Panc1 (cell line): ENCODE measurements around the gene MAPKAP1. TPM values are rescaled to one million over a fixed set of nuclear protein-coding genes. Genes with fewer than 3 reads are reported as not detected.

Source experiments
- ATAC-seq: fragments of 200-7000 bp; cut with Tn5 transposase; 2 replicates; pipeline ENCODE4 v1.9.1; 2020; ENCODE audit warnings: mild to moderate bottlenecking, moderate library complexity
- BruUV-seq: library from RNA; stranded (reverse); fragments of 400-500 nt; replicated peaks from 2 replicates; lab custom pipeline; 2021; lab: Mats Ljungman, UMichigan
- CTCF ChIA-PET: fragments of 300-600 bp; sonication (Branson Sonifier 250); formaldehyde crosslinking; loops from one replicate; lab custom pipeline; 2022; ENCODE audit warnings: antibody characterized with exemption; lab: Charles Lee
- POLR2A ChIA-PET: fragments of 300-600 bp; sonication (Branson Sonifier 250); formaldehyde crosslinking; loops from one replicate; lab custom pipeline; 2022; ENCODE audit warnings: antibody characterized with exemption; lab: Charles Lee
- DNase-seq: peaks from one replicate; pipeline ENCODE4 v3.0.0-alpha.2; 2010; ENCODE audit warnings: low read depth, low spot score
- H3K27ac ChIP-seq: 2 replicates; pipeline ENCODE4 v1.5.1; 2011; ENCODE audit warnings: mild to moderate bottlenecking, low read length, inconsistent platforms
- H3K27me3 ChIP-seq: fragments of 200-500 bp; sonication (Bioruptor generic); 2 replicates; pipeline ENCODE4 v1.6.0; 2014; ENCODE audit warnings: low read length, inconsistent platforms; ENCODE audit not compliant: control insufficient read depth, insufficient read depth
- H3K36me3 ChIP-seq: fragments of 200-500 bp; sonication (Bioruptor generic); 2 replicates; pipeline ENCODE4 v1.5.1; 2014; ENCODE audit warnings: inconsistent platforms, mild to moderate bottlenecking, low read length, moderate library complexity; ENCODE audit not compliant: control insufficient read depth, insufficient read depth
- H3K4me1 ChIP-seq: 2 replicates; pipeline ENCODE4 v1.5.1; 2011; ENCODE audit warnings: inconsistent platforms, mild to moderate bottlenecking, low read length, moderate library complexity; ENCODE audit not compliant: control insufficient read depth, insufficient read depth
- H3K4me3 ChIP-seq, 2 experiments: 2 replicates each; pipeline ENCODE4 v1.5.1; 2011 to 2012; ENCODE audit warnings: low read depth in 2 of 2, low read length in 2 of 2, mild to moderate bottlenecking in 2 of 2, inconsistent platforms in 1 of 2, moderate library complexity in 1 of 2
- H3K9me3 ChIP-seq: fragments of 200-500 bp; sonication (Bioruptor generic); 2 replicates; pipeline ENCODE4 v1.5.1; 2014; ENCODE audit warnings: low read depth, mild to moderate bottlenecking, inconsistent platforms, low read length, moderate library complexity; ENCODE audit not compliant: control insufficient read depth, insufficient read depth
- CTCF ChIP-seq: fragments of 450-650 bp; IDR thresholded peaks from 2 replicates; pipeline ENCODE4 v1.5.1; 2017; ENCODE audit warnings: mild to moderate bottlenecking
- POLR2AphosphoS5 ChIP-seq: IDR thresholded peaks from 2 replicates; pipeline ENCODE4 v1.6.1; 2012; ENCODE audit warnings: mild to moderate bottlenecking, low read depth, low read length, moderate library complexity
- REST ChIP-seq, 2 experiments: IDR thresholded peaks; 2 replicates each; pipeline ENCODE4 v1.6.1; 2011 to 2012; ENCODE audit warnings: low read depth in 2 of 2, control low read depth in 1 of 2, low read length in 1 of 2, mild to moderate bottlenecking in 1 of 2, moderate library complexity in 1 of 2; ENCODE audit not compliant: insufficient read depth in 1 of 2
- SIN3A ChIP-seq: IDR thresholded peaks from 2 replicates; pipeline ENCODE4 v1.6.1; 2012; ENCODE audit warnings: low read depth, mild to moderate bottlenecking, low read length, moderate library complexity, borderline replicate concordance; ENCODE audit not compliant: insufficient read depth
- TCF7L2 ChIP-seq: IDR thresholded peaks from 2 replicates; pipeline ENCODE4 v1.6.1; 2011; ENCODE audit warnings: mild to moderate bottlenecking, low read depth, low read length, inconsistent platforms
- in situ Hi-C: cut with HindIII; loops from 2 replicates; pipeline ENCODE4 v1.10.0; 2016; ENCODE audit warnings: low sequenced_read_pairs, low pct_unique_long_range_greater_than_20kb
- intact Hi-C: fragments of 100-400 bp; cut with micrococcal nuclease; formaldehyde crosslinking; loops from one replicate; pipeline ENCODE4 v1.10.0; 2022; ENCODE audit not compliant: unreplicated experiment
- total RNA-seq: library from RNA; stranded (reverse); gene quantifications from one replicate; pipeline ENCODE4 v1.2.1, GENCODE V29; 2021; ENCODE audit not compliant: unreplicated experiment

Gene MAPKAP1
- total RNA-seq, 1 experiment from 2014 or later = 72.7 TPM

DNA sequence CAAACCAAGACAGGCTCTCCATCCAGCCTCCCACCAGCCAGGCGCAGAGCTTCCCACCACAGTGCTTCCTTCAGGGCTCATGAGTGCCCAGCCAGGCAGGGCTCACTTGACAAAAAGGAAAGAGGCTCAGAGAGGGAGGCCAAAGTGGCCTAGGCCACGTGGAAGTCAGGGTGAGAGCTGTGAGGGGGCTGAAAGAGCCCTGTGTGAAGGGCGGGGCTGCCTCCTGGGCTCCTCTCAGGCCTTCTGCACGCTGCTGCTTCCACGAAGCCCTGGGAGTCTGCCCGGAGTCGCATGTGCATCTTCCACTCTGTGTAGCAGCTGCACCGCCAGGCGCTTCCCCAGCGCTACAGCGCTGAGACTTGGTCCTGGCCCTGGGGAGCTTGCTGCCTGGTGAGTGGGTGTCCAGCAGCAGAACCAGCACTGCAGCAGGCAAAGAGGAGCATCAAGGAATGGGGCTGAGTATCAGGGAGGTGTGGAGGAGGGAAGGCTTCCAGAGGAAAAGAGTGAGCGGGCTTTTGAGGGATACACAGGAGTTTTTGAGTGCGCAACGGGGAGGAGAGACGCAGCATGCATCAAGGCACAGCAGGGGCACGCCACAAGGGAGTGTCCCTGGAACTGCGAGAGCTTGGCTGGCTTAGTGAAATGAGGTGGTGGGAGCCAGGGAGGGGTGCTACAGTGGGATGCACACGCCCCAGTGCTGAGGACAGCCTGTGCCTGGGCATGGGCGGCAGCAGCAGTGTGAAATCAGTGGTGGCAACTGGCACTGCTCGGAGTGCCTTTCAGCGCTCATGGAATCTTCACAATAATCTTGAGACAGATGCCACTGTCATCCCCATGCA lies 267.4 kb downstream of the MAPKAP1 start:
- H3K9me3 ChIP-seq = no peaks in the 10 kb centered on the region
- ChIA-PET CTCF (no interaction called here), POLR2A (no interaction called here)

More for the DNA sequence above, 267.4 kb downstream of the MAPKAP1 start:
- ATAC-seq (no peak), DNase-seq (no peak)
- in situ Hi-C loops = no loop called here
- Histone ChIP-seq H3K4me3 (no peak overlapping the region), H3K4me1 (no peaks in the 10 kb centered on the region), H3K27me3 (no peaks in the 10 kb centered on the region), H3K27ac (no peak overlapping the region), H3K36me3 (no peaks in the 10 kb centered on the region; the same call in 1 of the 2 replicates)
- intact Hi-C loops = no loop called here
- no TSS peak for BruUV-seq
- no peak for TF ChIP-seq POLR2AphosphoS5
- TF ChIP-seq REST (IDR thresholded peaks at IDR 0.05; ENCODE audit: insufficient read depth in 1 of 2, low read depth in 2 of 2, low read length in 1 of 2) = no peak
- TF ChIP-seq SIN3A = no peak
- TF ChIP-seq TCF7L2 = no peak
- TF ChIP-seq CTCF = no peak
